CD14-positive monocyte (primary cell): ENCODE data around the gene CENPL. TPM values are rescaled to one million over a fixed set of nuclear protein-coding genes. Genes with fewer than 3 reads are reported as not detected.

Experiments
- DNase-seq, 3 donors: peaks; one replicate each; pipeline ENCODE4 v3.0.0-alpha.2; 2011 to 2022
- H2AFZ ChIP-seq: 2 replicates; pipeline ENCODE4 v1.6.0; 2012; ENCODE audit warnings: mild to moderate bottlenecking, low read depth, low read length, inconsistent platforms; ENCODE audit not compliant: insufficient read depth, poor library complexity, severe bottlenecking
- H3K27ac ChIP-seq, 2 donors: 1 replicate in 1 of 2; 2 replicates in 1 of 2; pipeline ENCODE4 v1.5.1; 2012 to 2013; ENCODE audit warnings: low read length in 2 of 2, control low read depth in 1 of 2, inconsistent platforms in 1 of 2, low read depth in 1 of 2, mild to moderate bottlenecking in 1 of 2
- H3K27me3 ChIP-seq, 2 donors: one replicate each; pipeline versions ENCODE4 v1.6.0 to v1.6.1; 2011 to 2013; ENCODE audit warnings: low read length in 2 of 2; ENCODE audit not compliant: control insufficient read depth in 2 of 2, insufficient read depth in 2 of 2
- H3K36me3 ChIP-seq, 2 donors: replicated peaks in 1 of 2; 1 replicate in 1 of 2; 2 replicates in 1 of 2; pipeline versions ENCODE4 v1.5.1 to v1.6.1; 2012 to 2013; ENCODE audit warnings: low read length in 2 of 2, control low read depth in 1 of 2, inconsistent platforms in 1 of 2, mild to moderate bottlenecking in 1 of 2; ENCODE audit not compliant: insufficient read depth in 2 of 2, control insufficient read depth in 1 of 2
- H3K4me1 ChIP-seq, 2 donors: 1 replicate in 1 of 2; 2 replicates in 1 of 2; pipeline versions ENCODE4 v1.5.1 to v1.6.1; 2012 to 2013; ENCODE audit warnings: low read length in 2 of 2, control low read depth in 1 of 2, inconsistent platforms in 1 of 2, mild to moderate bottlenecking in 1 of 2, moderate library complexity in 1 of 2; ENCODE audit not compliant: insufficient read depth in 2 of 2, control insufficient read depth in 1 of 2
- H3K4me2 ChIP-seq: replicated peaks from 2 replicates; pipeline ENCODE3; 2012; ENCODE audit warnings: low read length, moderate library complexity, mild to moderate bottlenecking; ENCODE audit not compliant: poor library complexity, severe bottlenecking; ENCODE audit errors: extremely low read depth
- H3K4me3 ChIP-seq, 3 experiments: fragments of 200-600 bp in 1 of 3; sonication (generic) in 1 of 3; replicated peaks in 1 of 3; 1 replicate in 2 of 3; 2 replicates in 1 of 3; pipeline ENCODE4 v1.5.1; 2011 to 2013; ENCODE audit warnings: low read length in 3 of 3, mild to moderate bottlenecking in 3 of 3, control low read depth in 2 of 3, low read depth in 2 of 3, inconsistent platforms in 1 of 3, moderate library complexity in 1 of 3
- H3K79me2 ChIP-seq: 2 replicates; pipeline ENCODE4 v1.6.0; 2012; ENCODE audit warnings: mild to moderate bottlenecking, control low read depth, inconsistent platforms, low read length, moderate library complexity; ENCODE audit not compliant: insufficient read depth
- H3K9ac ChIP-seq: 2 replicates; pipeline ENCODE4 v1.6.0; 2017; ENCODE audit warnings: low read length, mild to moderate bottlenecking; ENCODE audit not compliant: insufficient read depth, poor library complexity, severe bottlenecking
- H3K9me3 ChIP-seq, 2 donors: replicated peaks in 1 of 2; 1 replicate in 1 of 2; 2 replicates in 1 of 2; pipeline versions ENCODE4 v1.5.1 to v1.6.1; 2012 to 2013; ENCODE audit warnings: low read length in 2 of 2, control low read depth in 1 of 2; ENCODE audit not compliant: control insufficient read depth in 1 of 2, insufficient read depth in 1 of 2
- H4K20me1 ChIP-seq: 2 replicates; pipeline ENCODE4 v1.6.0; 2012; ENCODE audit warnings: mild to moderate bottlenecking, low read length, control low read depth, moderate library complexity; ENCODE audit not compliant: insufficient read depth
- H3K27ac Mint-ChIP-seq, 7 donors: one replicate each; pipeline ENCODE4 v1.8.0; 2020; ENCODE audit warnings: mild to moderate bottlenecking in 7 of 7, mixed read lengths in 7 of 7, moderate library complexity in 6 of 7, inconsistent platforms in 2 of 7
- H3K27me3 Mint-ChIP-seq, 3 donors: one replicate each; pipeline ENCODE4 v1.8.0; 2021 to 2022; ENCODE audit warnings: low read depth in 3 of 3, mild to moderate bottlenecking in 3 of 3, mixed read lengths in 3 of 3, moderate library complexity in 3 of 3, inconsistent platforms in 1 of 3
- H3K36me3 Mint-ChIP-seq, 2 donors: one replicate each; pipeline ENCODE4 v1.8.0; 2020; ENCODE audit warnings: mixed read lengths in 2 of 2, inconsistent platforms in 1 of 2, mild to moderate bottlenecking in 1 of 2
- H3K4me1 Mint-ChIP-seq: one replicate; pipeline ENCODE4 v1.8.0; 2020; ENCODE audit warnings: mild to moderate bottlenecking, mixed read lengths
- H3K4me3 Mint-ChIP-seq, 2 donors: one replicate each; pipeline ENCODE4 v1.8.0; 2020; ENCODE audit warnings: mild to moderate bottlenecking in 2 of 2, mixed read lengths in 2 of 2, moderate library complexity in 1 of 2
- H3K9me3 Mint-ChIP-seq, 7 donors: one replicate each; pipeline ENCODE4 v1.8.0; 2020 to 2022; ENCODE audit warnings: mixed read lengths in 7 of 7, mild to moderate bottlenecking in 6 of 7, moderate library complexity in 6 of 7, inconsistent platforms in 2 of 7
- WGBS: methylation state at CpG from one replicate; pipeline ENCODE4 v1.1.5; 2013; ENCODE audit warnings: missing lambda C conversion rate; ENCODE audit not compliant: insufficient coverage; 5-methylcytosine and 5-hydroxymethylcytosine counted together
- intact Hi-C, 2 donors: fragments of 100-400 bp; cut with micrococcal nuclease; formaldehyde crosslinking; loops; one replicate each; pipeline versions ENCODE4 v1.15.0 to v1.15.1; 2023
- polyA plus RNA-seq, 3 donors: library from polyadenylated mRNA; depleted of rRNA in 1 of 3; unstranded in 2 of 3; stranded (reverse) in 1 of 3; fragments of 300-500 nt in 2 of 3; fragments of >200 nt in 1 of 3; fragmentation: Illumina TruSeq in 2 of 3; gene quantifications; 1 replicate in 2 of 3; 2 replicates in 1 of 3; pipeline ENCODE4 v1.2.3, GENCODE V29; 2012 to 2021
- TF ChIP-seq, protein P1 (sequence below): fragments of 200-600 bp; IDR thresholded peaks from one replicate; pipeline ENCODE4 v1.8.0; 2022; ENCODE audit warnings: antibody characterized with exemption, mild to moderate bottlenecking

CENPL gene
- polyA plus RNA-seq, 3 donors, result 0.49 to 2.6 (median 0.81) TPM

DNA sequence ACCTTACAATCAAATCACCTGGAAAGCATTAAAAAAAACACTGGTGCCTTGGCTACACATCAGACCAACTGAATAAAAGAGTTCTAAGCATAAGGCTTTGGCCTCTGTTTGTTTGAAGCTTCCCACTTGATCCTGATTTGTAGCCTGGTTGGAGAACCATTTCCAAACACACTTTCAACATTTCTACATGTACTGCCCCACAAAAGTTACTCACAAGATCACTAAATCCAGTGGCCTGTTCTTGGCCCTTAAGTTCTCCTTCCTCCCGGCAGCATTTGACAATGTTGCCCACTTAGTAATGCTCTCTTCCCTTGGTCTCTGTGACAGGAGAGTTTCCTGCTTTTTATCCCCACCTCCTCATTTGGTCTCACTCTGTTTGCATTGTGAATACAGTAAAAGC lies 31.3 kb upstream of the CENPL start:
- no peak for DNase-seq
- 86% methylated on average over 1 of the region's 1 CpG for WGBS
- H3K4me1 ChIP-seq, result no peaks in the 10 kb centered on the region
- no peak overlapping the region for H3K9ac ChIP-seq
- H3K27me3 ChIP-seq, result no peaks in the 10 kb centered on the region
- Mint-ChIP-seq H3K27ac (peak overlapping the region in 2 of 7 donors; percentile 13 to 58), H3K9me3 (no peaks in the 10 kb centered on the region), H3K4me3 (no peak overlapping the region), H3K36me3 (peaks cover 57 to 82% of the 10 kb centered on the region in 2 donors), H3K27me3 (no peaks in the 10 kb centered on the region), H3K4me1 (no peaks in the 10 kb centered on the region)
- no peaks in the 10 kb centered on the region for H4K20me1 ChIP-seq
- no peak overlapping the region for H2AFZ ChIP-seq
- intact Hi-C loops, result no loop called here
- H3K9me3 ChIP-seq, result no peaks in the 10 kb centered on the region
- no peak overlapping the region for H3K27ac ChIP-seq
- TF ChIP-seq, protein P1, sequence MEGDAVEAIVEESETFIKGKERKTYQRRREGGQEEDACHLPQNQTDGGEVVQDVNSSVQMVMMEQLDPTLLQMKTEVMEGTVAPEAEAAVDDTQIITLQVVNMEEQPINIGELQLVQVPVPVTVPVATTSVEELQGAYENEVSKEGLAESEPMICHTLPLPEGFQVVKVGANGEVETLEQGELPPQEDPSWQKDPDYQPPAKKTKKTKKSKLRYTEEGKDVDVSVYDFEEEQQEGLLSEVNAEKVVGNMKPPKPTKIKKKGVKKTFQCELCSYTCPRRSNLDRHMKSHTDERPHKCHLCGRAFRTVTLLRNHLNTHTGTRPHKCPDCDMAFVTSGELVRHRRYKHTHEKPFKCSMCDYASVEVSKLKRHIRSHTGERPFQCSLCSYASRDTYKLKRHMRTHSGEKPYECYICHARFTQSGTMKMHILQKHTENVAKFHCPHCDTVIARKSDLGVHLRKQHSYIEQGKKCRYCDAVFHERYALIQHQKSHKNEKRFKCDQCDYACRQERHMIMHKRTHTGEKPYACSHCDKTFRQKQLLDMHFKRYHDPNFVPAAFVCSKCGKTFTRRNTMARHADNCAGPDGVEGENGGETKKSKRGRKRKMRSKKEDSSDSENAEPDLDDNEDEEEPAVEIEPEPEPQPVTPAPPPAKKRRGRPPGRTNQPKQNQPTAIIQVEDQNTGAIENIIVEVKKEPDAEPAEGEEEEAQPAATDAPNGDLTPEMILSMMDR, result no peak
- peaks cover 53 to 87% of the 10 kb centered on the region in 2 donors for H3K36me3 ChIP-seq
- H3K4me2 ChIP-seq, result no peak overlapping the region
- no peaks in the 10 kb centered on the region for H3K79me2 ChIP-seq
- H3K4me3 ChIP-seq, result no peak overlapping the region

GRCh38 chr1:173853074-173853473 lies 28.4 kb upstream of the CENPL start:
- no peaks in the 10 kb centered on the region for H3K9me3 Mint-ChIP-seq
- Histone ChIP-seq H3K4me1 (no peaks in the 10 kb centered on the region), H3K79me2 (no peaks in the 10 kb centered on the region), H3K36me3 (peaks cover 49 to 96% of the 10 kb centered on the region in 2 donors), H3K9ac (no peak overlapping the region), H3K4me3 (no peak overlapping the region), H4K20me1 (no peaks in the 10 kb centered on the region), H2AFZ (no peak overlapping the region), H3K9me3 (no peaks in the 10 kb centered on the region), H3K4me2 (no peak overlapping the region), H3K27me3 (no peaks in the 10 kb centered on the region), H3K27ac (no peak overlapping the region)
- intact Hi-C loops, result no loop called here
- no peak overlapping the region for H3K4me3 Mint-ChIP-seq
- peak overlapping the region in 1 of 7 donors; percentile 30 for H3K27ac Mint-ChIP-seq
- TF ChIP-seq, protein P1, result no peak
- no peaks in the 10 kb centered on the region for H3K27me3 Mint-ChIP-seq
- peaks cover 63 to 82% of the 10 kb centered on the region in 2 donors for H3K36me3 Mint-ChIP-seq
- no peak for DNase-seq
- H3K4me1 Mint-ChIP-seq, result no peaks in the 10 kb centered on the region
- 92% methylated on average over 2 of the region's 5 CpGs for WGBS
